GM12878 (cell line): ENCODE results near the gene ZNF408. TPM values are rescaled to one million over a fixed set of nuclear protein-coding genes. Genes with fewer than 3 reads are reported as not detected.

Experiments
- ATAC-seq: fragments of 200-7000 bp; cut with Tn5 transposase; 3 replicates; pipeline ENCODE4 v1.9.1; 2020; ENCODE audit warnings: mild to moderate bottlenecking, moderate library complexity
- BruUV-seq: library from RNA; stranded (reverse); fragments of 400-500 nt; replicated peaks from 2 replicates; lab custom pipeline; 2021; lab: Mats Ljungman, UMichigan
- CTCF ChIA-PET: fragments of 300-600 bp; sonication (Branson Sonifier 250); formaldehyde crosslinking; extraction: SDS; loops from one replicate; lab custom pipeline; 2021; ENCODE audit warnings: inconsistent platforms; lab: Yijun Ruan, JAX
- POLR2A ChIA-PET: fragments of 350-600 bp; formaldehyde crosslinking; extraction: SDS; loops from one replicate; lab custom pipeline; 2021; ENCODE audit warnings: inconsistent platforms; lab: Charles Lee
- RAD21 ChIA-PET: fragments of 300-600 bp; sonication (Branson Sonifier 250); formaldehyde crosslinking; loops from one replicate; lab custom pipeline; 2023; ENCODE audit warnings: antibody characterized with exemption; ENCODE audit not compliant: unreplicated experiment; lab: Charles Lee
- SMC1A ChIA-PET: fragments of 300-600 bp; sonication (Branson Sonifier 250); formaldehyde crosslinking; loops from one replicate; lab custom pipeline; 2023; ENCODE audit not compliant: unreplicated experiment, uncharacterized antibody; lab: Charles Lee
- DNase-seq: peaks from one replicate; pipeline ENCODE4 v3.0.0-alpha.2; 2011; ENCODE audit warnings: low read depth, low spot score
- FAIRE-seq: peaks from 3 replicates; lab custom pipeline; 2011; peaks lifted over from hg19 to GRCh38; lab: Jason Lieb, UNC
- H2AFZ ChIP-seq: 2 replicates; pipeline ENCODE4 v1.6.0; 2011; ENCODE audit warnings: low read depth, low read length, control low read depth; ENCODE audit not compliant: control insufficient read depth
- H3K27ac ChIP-seq: 2 replicates; pipeline ENCODE4 v1.5.1; 2011; ENCODE audit warnings: control low read depth; ENCODE audit not compliant: control insufficient read depth, insufficient read depth
- H3K27me3 ChIP-seq, 2 experiments: replicated peaks in 1 of 2; 2 replicates each; pipeline versions ENCODE4 v1.6.0 to v1.6.1; 2011; ENCODE audit warnings: low read length in 1 of 2; ENCODE audit not compliant: control insufficient read depth in 2 of 2, insufficient read depth in 2 of 2
- H3K36me3 ChIP-seq, 2 experiments: 2 replicates each; pipeline ENCODE4 v1.5.1; 2011; ENCODE audit warnings: low read length in 1 of 2; ENCODE audit not compliant: control insufficient read depth in 2 of 2, insufficient read depth in 2 of 2
- H3K4me1 ChIP-seq: 2 replicates; pipeline ENCODE4 v1.6.1; 2011; ENCODE audit warnings: mild to moderate bottlenecking, low read length, moderate library complexity, mixed read lengths; ENCODE audit not compliant: control insufficient read depth, insufficient read depth
- H3K4me2 ChIP-seq: 2 replicates; pipeline ENCODE4 v1.6.0; 2011; ENCODE audit warnings: control low read depth; ENCODE audit not compliant: control insufficient read depth, insufficient read depth
- H3K4me3 ChIP-seq: fragments of 200-600 bp; sonication (generic); 2 replicates; pipeline ENCODE4 v1.5.1; 2016
- H3K79me2 ChIP-seq: 2 replicates; pipeline ENCODE4 v1.6.0; 2011; ENCODE audit warnings: low read length; ENCODE audit not compliant: control insufficient read depth, insufficient read depth
- H3K9ac ChIP-seq: 2 replicates; pipeline ENCODE4 v1.8.0; 2011; ENCODE audit warnings: low read length, control low read depth, mixed read lengths; ENCODE audit not compliant: control insufficient read depth, insufficient read depth
- H3K9me3 ChIP-seq: replicated peaks from 3 replicates; pipeline ENCODE4 v1.5.1; 2011; ENCODE audit warnings: mild to moderate bottlenecking, low read length; ENCODE audit not compliant: control insufficient read depth, insufficient read depth
- H4K20me1 ChIP-seq: 2 replicates; pipeline ENCODE4 v1.6.0; 2011; ENCODE audit not compliant: control insufficient read depth, insufficient read depth
- BHLHE40 ChIP-seq, 2 experiments: fragments of 450-650 bp in 1 of 2; IDR thresholded peaks; 2 replicates each; pipeline ENCODE4 v1.6.1; 2011 to 2017; ENCODE audit warnings: low read depth in 2 of 2, borderline replicate concordance in 1 of 2, improper control_type of control experiment in 1 of 2, low read length in 1 of 2, mild to moderate bottlenecking in 1 of 2
- CBX3 ChIP-seq: fragments of 200-600 bp; sonication (generic); IDR thresholded peaks from 2 replicates; pipeline ENCODE4 v1.6.1; 2016; ENCODE audit warnings: low read depth, borderline replicate concordance
- CEBPB ChIP-seq, 2 experiments: fragments of 150-350 bp in 1 of 2; IDR thresholded peaks; 2 replicates each; pipeline ENCODE4 v1.6.1; 2012 to 2014; ENCODE audit warnings: low read depth in 2 of 2, low read length in 2 of 2, borderline replicate concordance in 1 of 2, inconsistent platforms in 1 of 2
- CREB1 ChIP-seq: IDR thresholded peaks from 2 replicates; pipeline ENCODE4 v1.6.1; 2012; ENCODE audit warnings: low read depth, mild to moderate bottlenecking, inconsistent platforms
- DPF2 ChIP-seq: fragments of 450-650 bp; IDR thresholded peaks from 2 replicates; pipeline ENCODE4 v1.6.1; 2017; ENCODE audit warnings: mild to moderate bottlenecking
- E2F8 ChIP-seq: fragments of 450-650 bp; IDR thresholded peaks from 2 replicates; pipeline ENCODE4 v1.6.1; 2018; ENCODE audit warnings: mild to moderate bottlenecking, low read depth, moderate library complexity; ENCODE audit not compliant: partially characterized antibody
- ETV6 ChIP-seq, 2 experiments: fragments of 450-650 bp in 1 of 2; IDR thresholded peaks in 1 of 2; conservative IDR thresholded peaks in 1 of 2; 2 replicates each; pipeline ENCODE4 v1.6.1; 2014; ENCODE audit warnings: antibody characterized with exemption in 1 of 2, borderline replicate concordance in 1 of 2, low read depth in 1 of 2, mild to moderate bottlenecking in 1 of 2, moderate library complexity in 1 of 2
- FOXK2 ChIP-seq: fragments of 450-650 bp; IDR thresholded peaks from 2 replicates; pipeline ENCODE4 v1.6.1; 2017; ENCODE audit warnings: mild to moderate bottlenecking, moderate library complexity
- LARP7 ChIP-seq: fragments of 450-650 bp; IDR thresholded peaks from 2 replicates; pipeline ENCODE4 v1.6.1; 2017; ENCODE audit warnings: mild to moderate bottlenecking
- MYC ChIP-seq: IDR thresholded peaks from 2 replicates; pipeline ENCODE4 v1.6.1; 2011; ENCODE audit warnings: mild to moderate bottlenecking, low read length, moderate library complexity, inconsistent platforms; ENCODE audit not compliant: insufficient read depth, insufficient replicate concordance, insufficient read length, severe bottlenecking
- POU2F2 ChIP-seq: IDR thresholded peaks from 3 replicates; pipeline ENCODE4 v1.6.1; 2011; ENCODE audit warnings: low read depth, mild to moderate bottlenecking, low read length, borderline replicate concordance
- RFX5 ChIP-seq: IDR thresholded peaks from 2 replicates; pipeline ENCODE4 v1.6.1; 2011; ENCODE audit warnings: low read depth, low read length, improper control_type of control experiment
- SP1 ChIP-seq: IDR thresholded peaks from one replicate; pipeline ENCODE4 v1.6.1; 2011; ENCODE audit warnings: low read depth, low read length
- STAT1 ChIP-seq: fragments of 450-650 bp; conservative IDR thresholded peaks from 2 replicates; pipeline ENCODE4 v1.6.1; 2014; ENCODE audit warnings: antibody characterized with exemption, mild to moderate bottlenecking
- ZNF622 ChIP-seq: fragments of 450-650 bp; IDR thresholded peaks from 2 replicates; pipeline ENCODE4 v1.6.1; 2017; ENCODE audit warnings: mild to moderate bottlenecking, inconsistent platforms
- WGBS: methylation state at CpG from one replicate; pipeline ENCODE4 v1.1.6; 2016; ENCODE audit warnings: low lambda C conversion rate; ENCODE audit not compliant: insufficient replicate concordance, insufficient coverage; ENCODE audit errors: missing lambda C conversion rate; 5-methylcytosine and 5-hydroxymethylcytosine counted together
- in situ Hi-C: fragments of 300-500 bp; cut with MboI; formaldehyde crosslinking; loops from 9 replicates; pipeline ENCODE4 v1.14.3; 2018; ENCODE audit warnings: mixed read lengths
- intact Hi-C: fragments of 100-400 bp; cut with micrococcal nuclease; formaldehyde crosslinking; loops from one replicate; pipeline ENCODE4 v1.14.2; 2022; ENCODE audit not compliant: unreplicated experiment
- polyA plus RNA-seq, 11 experiments: library from polyadenylated mRNA; depleted of rRNA in 4 of 11; unstranded in 6 of 11; stranded (reverse) in 5 of 11; fragments of >200 nt; fragmentation: Nextera tagmentation in 4 of 11; fragmentation: Illumina TruSeq in 1 of 11; extraction: Ambion mirVana in 4 of 11; extraction: Trizol in 1 of 11; gene quantifications; 1 replicate in 1 of 11; 2 replicates in 10 of 11; pipeline versions ENCODE4 v1.2.1 to v1.2.3, GENCODE V29; 2011 to 2016; ENCODE audit warnings: inconsistent platforms in 2 of 11, missing spikeins in 2 of 11, low read depth in 1 of 11
- total RNA-seq, 4 experiments: library from RNA; depleted of rRNA in 3 of 4; stranded (reverse); fragments of >200 nt in 3 of 4; fragmentation: Illumina TruSeq in 1 of 4; extraction: Trizol in 1 of 4; gene quantifications; 2 replicates each; pipeline versions ENCODE4 v1.2.1 to v1.2.3, GENCODE V29; 2013 to 2021

Gene ZNF408
- total and polyA plus RNA-seq, 10 of the 15 experiments (the other 5 are each of a cell fraction or from before 2014, with no cell fraction given), result 0.19 to 11.3 (median 7.2) TPM

GRCh38 chr11:46694607-46695006, 6.2 kb upstream of the ZNF408 start (continued):
- TF ChIP-seq MYC (no peak), RFX5 (no peak), CEBPB (IDR thresholded peaks at IDR 0.05; ENCODE audit: borderline replicate concordance in 1 of 2, low read depth in 2 of 2, low read length in 2 of 2) (no peak), ZNF622 (no peak)
- TF ChIP-seq, all 136 proteins: peak for 0

- in situ Hi-C loops, result no loop called here
- ChIA-PET SMC1A (interaction anchor here (0.6 to 0.8 kb wide), 2 partner anchors 12 to 573 kb away, joined by 3 read pairs; no protein-coding TSS in a partner anchor), RAD21 (no interaction called here), CTCF (no interaction called here), POLR2A (no interaction called here)
- H3K4me2 ChIP-seq, result no peak overlapping the region
- H3K4me1 ChIP-seq, result no peaks in the 10 kb centered on the region
- no peak overlapping the region for H3K9ac ChIP-seq
- intact Hi-C loops, result no loop called here
- H2AFZ ChIP-seq, result no peak overlapping the region
- no peak for FAIRE-seq
- no peak overlapping the region for H3K4me3 ChIP-seq
- H4K20me1 ChIP-seq, result no peaks in the 10 kb centered on the region
- no TSS peak for BruUV-seq
- H3K27me3 ChIP-seq, result no peaks in the 10 kb centered on the region
- no peak for DNase-seq
- peaks cover 5 to 10% of the 10 kb centered on the region in 2 experiments; a peak in 3 of 4 replicates for H3K36me3 ChIP-seq
- no peak for ATAC-seq
- no peak overlapping the region for H3K27ac ChIP-seq
- WGBS, result 91% methylated on average over 12 of the region's 12 CpGs
- no peaks in the 10 kb centered on the region for H3K9me3 ChIP-seq
- peaks cover 9% of the 10 kb centered on the region for H3K79me2 ChIP-seq
- TF ChIP-seq CREB1 (no peak), BHLHE40 (IDR thresholded peaks at IDR 0.05; ENCODE audit: borderline replicate concordance in 1 of 2, low read depth in 2 of 2, low read length in 1 of 2) (no peak), DPF2 (no peak), POU2F2 (no peak), CEBPB (IDR thresholded peaks at IDR 0.05; ENCODE audit: borderline replicate concordance in 1 of 2, low read depth in 2 of 2, low read length in 2 of 2) (no peak), FOXK2 (no peak), E2F8 (no peak), SP1 (no peak), STAT1 (no peak), LARP7 (no peak), ETV6 (conservative IDR thresholded peaks at IDR 0.05 in 1 of 2, IDR thresholded peaks at IDR 0.05 in 1 of 2; ENCODE audit: borderline replicate concordance in 1 of 2, low read depth in 1 of 2) (no peak), CBX3 (no peak)
Observed at GRCh38 chr11:46695345-46696211, 5.3 kb upstream of the ZNF408 start.
